Testis (tissue), 3 donors: Measurements from ENCODE around the gene TAAR5. TPM values are rescaled to one million over a fixed set of nuclear protein-coding genes. Genes with fewer than 3 reads are reported as not detected.

Experiments
- DNase-seq: peaks from one replicate; pipeline ENCODE4 v3.0.0-alpha.2; 2019
- H3K27ac ChIP-seq, 2 donors: fragments of 200-600 bp; sonication (generic); one replicate each; pipeline ENCODE4 v1.5.1; 2019
- H3K27me3 ChIP-seq: fragments of 200-600 bp; sonication (generic); one replicate; pipeline ENCODE4 v1.5.1; 2019
- H3K36me3 ChIP-seq: fragments of 200-600 bp; sonication (generic); one replicate; pipeline ENCODE4 v1.5.1; 2017; ENCODE audit warnings: low read depth; ENCODE audit errors: missing control alignments
- H3K4me1 ChIP-seq: fragments of 200-600 bp; sonication (generic); one replicate; pipeline ENCODE4 v1.5.1; 2019
- H3K4me3 ChIP-seq, 2 donors: fragments of 200-600 bp; sonication (generic); one replicate each; pipeline ENCODE4 v1.5.1; 2017 to 2019
- H3K9me3 ChIP-seq: fragments of 200-600 bp; sonication (generic); one replicate; pipeline ENCODE4 v1.5.1; 2017
- CTCF ChIP-seq, 3 experiments: fragments of 450-650 bp in 2 of 3; fragments of 200-600 bp in 1 of 3; sonication (generic) in 1 of 3; IDR thresholded peaks; one replicate each; pipeline ENCODE4 v1.5.1; 2016 to 2019; ENCODE audit warnings: antibody characterized with exemption in 3 of 3, mild to moderate bottlenecking in 2 of 3, moderate library complexity in 1 of 3
- POLR2A ChIP-seq: fragments of 450-650 bp; IDR thresholded peaks from one replicate; pipeline ENCODE4 v1.6.1; 2017; ENCODE audit warnings: antibody characterized with exemption, mild to moderate bottlenecking, moderate library complexity
- WGBS, 2 donors: methylation state at CpG; one replicate each; pipeline ENCODE4 v1.1.5; 2018; 5-methylcytosine and 5-hydroxymethylcytosine counted together
- intact Hi-C: fragments of 100-400 bp; cut with DNase I; formaldehyde crosslinking; loops from one replicate; pipeline ENCODE4 v1.15.1; 2023; ENCODE audit warnings: low total_unique reads
- polyA plus RNA-seq: library from polyadenylated mRNA; stranded (reverse); fragments of 350-450 nt; fragmentation: Illumina TruSeq; extraction: RNeasy Lipid Tissue Mini Kit (QIAGEN cat#74804); gene quantifications from one replicate; pipeline ENCODE4 v1.2.3, GENCODE V29; 2014; ENCODE audit warnings: low read depth, low replicate concordance; ENCODE audit not compliant: insufficient read depth
- total RNA-seq, 2 donors: library from RNA; depleted of rRNA; stranded (reverse); fragments of >200 nt; gene quantifications; one replicate each; pipeline ENCODE4 v1.2.3, GENCODE V29; 2016

TAAR5 gene
- total and polyA plus RNA-seq, 3 donors from 2014 or later: not detected

GRCh38 chr6:132624175-132624574, 34.6 kb upstream of the TAAR5 start, which contains the start of gene TAAR2:
TAAR2 (minus strand) TSS chr6:132624275; CDS start chr6:132624275, 0 bp downstream.
- Histone ChIP-seq H3K36me3 (no peaks in the 10 kb centered on the region), H3K27ac (no peak within 1 kb of the TSS), H3K27me3 (no peaks in the 10 kb centered on the region), H3K4me1 (no peaks in the 10 kb centered on the region), H3K9me3 (no peaks in the 10 kb centered on the region), H3K4me3 (no peak within 1 kb of the TSS)
- intact Hi-C loops: no loop called here
- TF ChIP-seq CTCF (IDR thresholded peaks at IDR 0.05) (no peak), POLR2A (no peak)
- no peak for DNase-seq
- 93 to 94% methylated on average over 6 of the region's 6 CpGs for WGBS, 2 donors

GRCh38 chr6:132623106-132623845, 33.7 kb upstream of the TAAR5 start:
- Histone ChIP-seq H3K27me3 (no peaks in the 10 kb centered on the region), H3K9me3 (no peaks in the 10 kb centered on the region), H3K27ac (no peak overlapping the region), H3K4me1 (no peaks in the 10 kb centered on the region), H3K36me3 (no peaks in the 10 kb centered on the region), H3K4me3 (no peak overlapping the region)
- WGBS, 2 donors: 47 to 53% methylated on average over 6 of the region's 6 CpGs
- no peak for DNase-seq
- intact Hi-C loops: no loop called here
- TF ChIP-seq CTCF (IDR thresholded peaks at IDR 0.05): no peak
- no peak for TF ChIP-seq POLR2A

GRCh38 chr6:132616677-132617076, 27.1 kb upstream of the TAAR5 start:
- Histone ChIP-seq H3K36me3 (no peaks in the 10 kb centered on the region), H3K9me3 (no peaks in the 10 kb centered on the region), H3K4me3 (no peak overlapping the region), H3K27me3 (no peaks in the 10 kb centered on the region), H3K27ac (no peak overlapping the region), H3K4me1 (no peaks in the 10 kb centered on the region)
- intact Hi-C loops: no loop called here
- WGBS, 2 donors: 53 to 61% methylated on average over 1 of the region's 1 CpG
- DNase-seq: no peak
- no peak for TF ChIP-seq CTCF (IDR thresholded peaks at IDR 0.05)
- no peak for TF ChIP-seq POLR2A

GRCh38 chr6:132614554-132614953, 25.0 kb upstream of the TAAR5 start:
- intact Hi-C loops: no loop called here
- Histone ChIP-seq H3K9me3 (no peaks in the 10 kb centered on the region), H3K27ac (no peak overlapping the region), H3K27me3 (no peaks in the 10 kb centered on the region), H3K4me3 (no peak overlapping the region), H3K36me3 (no peaks in the 10 kb centered on the region), H3K4me1 (no peaks in the 10 kb centered on the region)
- TF ChIP-seq CTCF (IDR thresholded peaks at IDR 0.05): no peak
- no peak for TF ChIP-seq POLR2A
- 81 to 82% methylated on average over 6 to 7 of the region's 7 CpGs for WGBS, 2 donors
- no peak for DNase-seq
